Small intestine (tissue), 7 donors: ENCODE results near the gene DIO1. TPM values are rescaled to one million over a fixed set of nuclear protein-coding genes. Genes with fewer than 3 reads are reported as not detected.

Source experiments
- DNase-seq, 2 donors: peaks; one replicate each; pipeline versions ENCODE4 v3.0.0 to v3.0.0-alpha.2; 2013
- FAIRE-seq: peaks from 2 replicates; lab custom pipeline; 2012; peaks lifted over from hg19 to GRCh38; lab: Jason Lieb, UNC
- H3K27ac ChIP-seq, 3 donors: one replicate each; pipeline ENCODE4 v1.5.1; 2013; ENCODE audit warnings: low read length in 2 of 3, mild to moderate bottlenecking in 2 of 3, control low read depth in 1 of 3, inconsistent platforms in 1 of 3, low read depth in 1 of 3, moderate library complexity in 1 of 3
- H3K27me3 ChIP-seq, 3 donors: one replicate each; pipeline ENCODE4 v1.6.1; 2013; ENCODE audit warnings: low read length in 3 of 3, inconsistent platforms in 1 of 3; ENCODE audit not compliant: control insufficient read depth in 3 of 3, insufficient read depth in 3 of 3
- H3K36me3 ChIP-seq, 3 donors: one replicate each; pipeline ENCODE4 v1.6.1; 2013; ENCODE audit warnings: low read length in 3 of 3, inconsistent platforms in 1 of 3, low read depth in 1 of 3, mild to moderate bottlenecking in 1 of 3, moderate library complexity in 1 of 3; ENCODE audit not compliant: control insufficient read depth in 3 of 3, insufficient read depth in 2 of 3
- H3K4me1 ChIP-seq, 3 donors: one replicate each; pipeline ENCODE4 v1.6.1; 2013; ENCODE audit warnings: low read length in 2 of 3, inconsistent platforms in 1 of 3, low read depth in 1 of 3, mild to moderate bottlenecking in 1 of 3, moderate library complexity in 1 of 3; ENCODE audit not compliant: control insufficient read depth in 3 of 3, insufficient read depth in 2 of 3
- H3K4me3 ChIP-seq, 3 donors: one replicate each; pipeline ENCODE4 v1.5.1; 2013; ENCODE audit warnings: low read length in 3 of 3, control low read depth in 1 of 3, inconsistent platforms in 1 of 3, low read depth in 1 of 3, mild to moderate bottlenecking in 1 of 3, moderate library complexity in 1 of 3
- H3K9me3 ChIP-seq, 2 donors: one replicate each; pipeline ENCODE4 v1.6.1; 2013; ENCODE audit warnings: low read depth in 1 of 2, low read length in 1 of 2; ENCODE audit not compliant: control insufficient read depth in 2 of 2, insufficient read depth in 1 of 2
- WGBS, 3 donors: extraction: QIAGEN DNeasy Blood & Tissue Kit; methylation state at CpG; one replicate each; pipeline ENCODE4 v1.1.7; 2013; 5-methylcytosine and 5-hydroxymethylcytosine counted together
- polyA plus RNA-seq, 4 donors: library from polyadenylated mRNA; stranded (reverse) in 3 of 4; unstranded in 1 of 4; fragments of 200-250 nt in 3 of 4; fragments of 120-200 nt in 1 of 4; gene quantifications; one replicate each; pipeline versions ENCODE4 v1.2.1 to v1.2.3, GENCODE V29; 2013
- donor health status: healthy with polysubstance abuse.
- donor health status: control.
- donor health status: control.
- donor health status: Bipolar disorder and iron deficiency.
- donor health status: healthy.

Gene DIO1
- polyA plus RNA-seq, 4 donors, result 0.44 TPM; not detected in 3

DNA sequence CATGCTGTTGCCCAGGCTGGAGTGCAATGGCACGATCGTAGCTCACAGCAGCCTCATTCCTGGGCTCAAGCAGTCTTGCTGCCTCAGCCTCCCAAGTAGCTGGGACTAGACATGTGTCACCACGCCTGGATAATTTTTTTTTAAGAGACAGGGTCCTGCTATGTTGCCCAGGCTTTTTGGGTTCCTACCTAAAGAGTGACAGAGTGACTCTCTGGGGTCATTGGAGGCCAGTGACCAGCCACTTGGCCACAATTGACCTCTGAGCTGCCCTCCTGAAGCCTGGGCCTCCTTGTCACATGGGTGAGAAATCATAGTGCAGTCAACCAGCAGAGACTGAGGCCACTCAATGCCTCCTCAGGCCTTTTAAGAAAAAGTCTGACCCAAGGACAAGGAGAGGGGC lies 5.7 kb downstream of the DIO1 start:
- no peaks in the 10 kb centered on the region for H3K27me3 ChIP-seq
- DNase-seq (no peak), FAIRE-seq (no peak)
- no peaks in the 10 kb centered on the region for H3K9me3 ChIP-seq
- H3K4me3 ChIP-seq, result no peak overlapping the region
- no peaks in the 10 kb centered on the region for H3K36me3 ChIP-seq
- H3K4me1 ChIP-seq, result peaks cover 0 to 2% (median 0%) of the 10 kb centered on the region in 3 donors
- no peak overlapping the region for H3K27ac ChIP-seq
- 76 to 81% (median 80%) methylated on average over 3 of the region's 3 CpGs for WGBS, 3 donors

DNA sequence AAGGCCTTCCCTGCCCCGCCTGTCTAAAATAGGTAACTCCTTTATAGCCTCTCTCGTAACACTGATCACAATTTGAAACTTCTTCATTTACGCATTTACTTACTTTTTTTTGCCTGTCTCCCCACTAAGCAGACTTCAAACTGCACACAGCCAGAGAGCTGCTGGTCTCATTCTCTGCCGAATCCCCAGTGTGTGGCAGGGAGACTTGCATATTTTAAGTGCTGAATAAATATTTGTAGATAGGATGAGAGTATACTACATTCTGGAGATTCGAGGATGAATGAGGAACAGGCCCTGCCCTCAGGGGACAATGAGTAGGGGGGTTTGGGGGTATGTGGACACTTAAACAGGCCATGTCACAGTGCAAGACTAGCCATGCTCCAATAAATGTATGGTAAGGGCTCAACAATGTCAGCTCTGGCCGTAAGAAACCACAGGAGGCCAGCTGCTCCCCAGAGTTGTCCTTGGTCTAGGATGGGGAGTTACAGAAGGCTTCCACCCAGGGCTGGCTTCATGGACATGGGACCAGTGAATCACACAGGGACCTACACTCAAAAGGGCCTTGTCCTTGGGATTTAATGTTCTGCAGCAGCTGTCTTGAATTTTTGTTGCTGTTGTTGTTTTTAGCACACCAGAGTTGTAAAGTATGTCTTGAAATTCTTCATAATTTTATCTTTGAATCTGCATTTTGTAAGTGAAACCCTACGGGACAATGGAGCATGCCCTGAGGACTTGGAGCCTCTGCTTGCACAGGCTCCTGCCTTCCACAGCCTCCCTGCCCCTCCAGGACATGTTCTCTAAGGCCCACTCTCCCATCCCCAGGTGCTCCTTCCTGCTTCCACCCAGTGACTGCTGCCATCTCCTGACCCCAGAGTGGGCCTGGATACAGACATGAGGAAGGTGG lies 8.5 kb downstream of the DIO1 start:
- H3K27ac ChIP-seq, result no peak overlapping the region
- H3K27me3 ChIP-seq, result no peaks in the 10 kb centered on the region
- FAIRE-seq, result no peak
- H3K36me3 ChIP-seq, result no peaks in the 10 kb centered on the region
- H3K9me3 ChIP-seq, result no peaks in the 10 kb centered on the region
- H3K4me1 ChIP-seq, result peaks cover 0 to 2% (median 0%) of the 10 kb centered on the region in 3 donors
- WGBS, 3 donors, result 76 to 85% (median 83%) methylated on average over 7 of the region's 7 CpGs
- no peak overlapping the region for H3K4me3 ChIP-seq
- DNase-seq, result no peak

DNA sequence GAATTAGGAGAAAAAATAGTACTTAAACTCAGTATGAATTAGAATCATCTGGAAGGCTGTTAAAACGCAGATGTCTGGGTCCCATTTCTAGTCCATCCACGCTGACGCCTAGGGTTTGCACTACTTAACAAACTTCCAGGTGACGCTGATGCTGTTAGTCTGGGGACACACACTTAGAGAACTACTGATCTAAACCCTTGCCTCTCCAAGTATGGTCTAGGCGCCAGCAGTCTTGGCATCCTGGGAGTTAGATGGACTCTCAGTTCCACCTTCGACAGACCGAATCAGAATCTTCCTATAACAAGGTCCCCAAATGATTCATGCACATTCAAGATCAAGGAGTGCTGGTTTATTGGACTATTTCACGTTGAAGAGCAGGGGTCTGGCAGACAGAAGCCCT lies 11.5 kb downstream of the DIO1 start:
- DNase-seq, result no peak
- no peaks in the 10 kb centered on the region for H3K27me3 ChIP-seq
- 94 to 97% (median 95%) methylated on average over 8 of the region's 8 CpGs for whole genome bisulfite sequencing, 3 donors
- no peak for FAIRE-seq
- peaks cover 0 to 12% (median 0%) of the 10 kb centered on the region in 3 donors for H3K4me1 ChIP-seq
- no peaks in the 10 kb centered on the region for H3K36me3 ChIP-seq
- no peak overlapping the region for H3K27ac ChIP-seq
- H3K9me3 ChIP-seq, result no peaks in the 10 kb centered on the region
- no peak overlapping the region for H3K4me3 ChIP-seq

DNA sequence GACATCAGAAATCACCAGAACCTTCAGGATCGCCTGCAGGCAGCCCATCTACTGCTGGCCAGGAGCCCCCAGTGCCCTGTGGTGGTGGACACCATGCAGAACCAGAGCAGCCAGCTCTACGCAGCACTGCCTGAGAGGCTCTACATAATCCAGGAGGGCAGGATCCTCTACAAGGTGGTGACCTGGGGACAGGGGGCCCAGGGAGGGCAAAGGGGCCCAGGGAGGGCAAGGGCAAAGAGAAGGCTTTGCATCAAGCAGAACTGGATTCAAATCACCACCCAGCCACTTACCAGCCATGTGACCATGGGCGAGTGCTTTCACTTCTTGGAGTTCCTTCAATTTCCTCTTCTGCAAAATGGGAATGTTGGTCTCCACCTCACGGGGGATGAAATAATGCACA lies 12.1 kb downstream of the DIO1 start:
- Histone ChIP-seq H3K27ac (no peak overlapping the region), H3K4me1 (peaks cover 0 to 15% (median 0%) of the 10 kb centered on the region in 3 donors), H3K36me3 (no peaks in the 10 kb centered on the region), H3K9me3 (no peaks in the 10 kb centered on the region), H3K4me3 (no peak overlapping the region), H3K27me3 (no peaks in the 10 kb centered on the region)
- no peak for FAIRE-seq
- no peak for DNase-seq
- 94 to 96% (median 94%) methylated on average over 4 of the region's 4 CpGs for WGBS, 3 donors

DNA sequence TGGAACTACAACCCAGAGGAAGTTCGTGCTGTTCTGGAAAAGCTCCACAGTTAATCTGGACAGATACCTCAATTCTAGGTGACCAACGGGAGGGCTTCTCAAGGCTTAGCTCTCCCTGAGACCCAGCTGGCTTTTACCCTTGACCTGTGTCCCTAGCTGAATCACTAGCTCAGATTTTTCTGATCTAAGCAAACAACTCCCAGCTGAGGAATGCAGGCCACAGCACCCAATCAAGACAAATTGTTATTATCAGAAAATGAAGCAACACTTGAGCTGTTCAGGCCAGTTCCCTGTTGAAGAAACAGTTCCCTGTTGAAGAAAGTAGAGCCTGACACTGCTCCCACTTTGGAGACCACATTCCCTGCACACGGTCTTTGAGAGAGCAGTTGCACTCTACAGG lies 16.0 kb downstream of the DIO1 start:
- WGBS, 3 donors, result 47 to 78% (median 75%) methylated on average over 3 of the region's 3 CpGs
- peaks cover 0 to 19% (median 0%) of the 10 kb centered on the region in 3 donors for H3K4me1 ChIP-seq
- DNase-seq, result peak; percentile 52 to 61
- no peak for FAIRE-seq
- H3K27me3 ChIP-seq, result no peaks in the 10 kb centered on the region
- no peaks in the 10 kb centered on the region for H3K9me3 ChIP-seq
- H3K4me3 ChIP-seq, result no peak overlapping the region
- no peaks in the 10 kb centered on the region for H3K36me3 ChIP-seq
- peak overlapping the region in 1 of 3 donors; percentile 58 for H3K27ac ChIP-seq

DNA sequence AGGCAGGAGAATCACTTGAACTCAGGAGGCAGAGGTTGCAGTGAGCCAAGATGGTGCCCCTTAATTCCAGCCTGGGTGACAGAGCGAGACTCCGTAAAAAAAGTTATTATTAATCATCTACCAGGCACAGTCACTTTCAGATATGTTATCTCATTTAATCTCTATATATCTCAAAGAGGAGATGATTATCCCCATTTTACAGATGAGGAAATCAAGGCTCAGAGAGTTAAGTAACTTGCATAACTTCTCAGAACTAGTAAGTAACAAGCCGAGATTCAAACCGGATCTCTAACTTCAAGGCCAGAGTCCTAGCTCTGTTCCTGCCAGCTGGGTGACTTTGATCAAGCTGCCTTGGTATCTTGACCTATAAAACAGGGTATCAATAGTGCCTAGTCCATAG lies 17.5 kb downstream of the DIO1 start:
- no peaks in the 10 kb centered on the region for H3K9me3 ChIP-seq
- WGBS, 3 donors, result 88 to 97% (median 91%) methylated on average over 4 of the region's 4 CpGs

DNA sequence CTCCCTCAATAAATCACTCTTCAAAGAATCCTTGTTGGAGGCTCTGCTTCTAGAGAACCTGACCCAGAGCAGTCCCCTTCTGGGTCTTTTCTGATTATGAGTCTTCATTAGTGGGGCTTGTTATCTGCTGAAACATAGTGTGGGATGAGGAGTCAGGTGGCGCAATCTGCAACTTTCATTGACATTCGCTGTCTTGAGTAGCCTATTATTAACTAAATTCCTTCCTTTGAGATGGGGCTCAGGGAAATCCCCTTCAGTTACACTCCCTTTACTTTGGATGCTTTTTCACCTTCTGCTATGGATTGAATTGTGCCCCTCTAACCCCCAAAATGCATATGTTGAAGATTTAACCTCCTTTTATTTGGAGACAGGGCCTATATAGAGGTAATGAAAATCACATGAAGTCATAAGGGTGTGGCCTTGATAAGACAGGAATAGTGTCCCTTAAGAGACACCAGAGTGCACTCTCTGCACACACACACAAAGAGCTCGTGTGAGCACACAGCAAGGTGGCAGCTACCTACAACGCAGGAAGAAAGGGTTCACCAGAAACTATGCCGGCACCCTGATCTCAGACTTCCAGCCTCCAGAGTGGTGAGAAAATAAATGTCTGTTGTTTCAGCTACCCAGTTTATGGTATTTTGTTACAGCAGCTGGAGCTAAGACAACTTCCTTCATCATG lies 19.5 kb downstream of the DIO1 start:
- Histone ChIP-seq H3K27me3 (no peaks in the 10 kb centered on the region), H3K9me3 (no peaks in the 10 kb centered on the region), H3K36me3 (peaks cover 0 to 2% (median 0%) of the 10 kb centered on the region in 3 donors), H3K27ac (no peak overlapping the region), H3K4me1 (peaks cover 0 to 19% (median 0%) of the 10 kb centered on the region in 3 donors), H3K4me3 (no peak overlapping the region)
- WGBS, 3 donors, result 80 to 82% (median 81%) methylated on average over 5 of the region's 5 CpGs
- peak in 1 of 2 donors; percentile 38 for DNase-seq
- FAIRE-seq, result no peak

More for the DNA sequence above, 17.5 kb downstream of the DIO1 start:
- no peak overlapping the region for H3K4me3 ChIP-seq
- no peak for FAIRE-seq
- H3K4me1 ChIP-seq, result peaks cover 0 to 19% (median 0%) of the 10 kb centered on the region in 3 donors
- H3K36me3 ChIP-seq, result peaks cover 0 to 2% (median 0%) of the 10 kb centered on the region in 3 donors
- no peaks in the 10 kb centered on the region for H3K27me3 ChIP-seq
- DNase-seq, result no peak
- H3K27ac ChIP-seq, result no peak overlapping the region

DNA sequence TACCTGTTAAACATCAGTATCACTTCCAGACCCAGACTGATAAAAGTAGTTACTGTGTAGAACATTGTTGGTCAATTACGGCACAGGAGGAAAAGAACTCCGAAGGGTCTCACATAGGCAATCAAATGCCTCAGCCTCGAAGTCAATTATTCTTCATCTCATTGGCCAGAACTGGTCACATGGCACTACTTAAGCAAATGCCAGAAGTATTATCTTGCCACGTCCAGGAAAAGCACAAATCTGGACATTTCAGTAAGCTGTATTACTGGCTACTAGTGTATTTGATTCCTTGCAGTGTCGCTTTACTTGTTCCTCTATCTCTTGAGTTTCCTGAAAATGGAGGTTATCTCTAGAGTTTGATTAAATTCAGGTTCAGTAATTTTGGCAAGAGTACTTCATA lies 24.4 kb downstream of the DIO1 start:
- peaks cover 0 to 11% (median 1%) of the 10 kb centered on the region in 3 donors for H3K36me3 ChIP-seq
- no peak for FAIRE-seq
- 88 to 90% (median 88%) methylated on average over 5 of the region's 5 CpGs for WGBS, 3 donors
- no peak overlapping the region for H3K27ac ChIP-seq
- peaks cover 0 to 4% (median 0%) of the 10 kb centered on the region in 3 donors for H3K4me1 ChIP-seq
- H3K9me3 ChIP-seq, result peaks cover 0 to 5% of the 10 kb centered on the region in 2 donors
- no peak overlapping the region for H3K4me3 ChIP-seq
- DNase-seq, result no peak
- H3K27me3 ChIP-seq, result no peaks in the 10 kb centered on the region
